AG10803 (cell line): Measurements from ENCODE around the gene CFAP57.

Source experiments
- DNase-seq: peaks from one replicate; pipeline ENCODE4 v3.0.0; 2010; ENCODE audit warnings: low read depth
- H3K4me3 ChIP-seq: 2 replicates; pipeline ENCODE4 v1.5.1; 2011; ENCODE audit warnings: mild to moderate bottlenecking, low read length, control low read depth
- TF ChIP-seq, protein P1 (sequence below): conservative IDR thresholded peaks from 2 replicates; pipeline ENCODE4 v1.5.1; 2011; ENCODE audit warnings: mild to moderate bottlenecking, low read length, control low read depth, inconsistent platforms

The CFAP57 gene

GRCh38 chr1:43147625-43148327 is 24.4 kb upstream of the CFAP57 start:
- peak; percentile 35 for DNase-seq
- TF ChIP-seq, protein P1, sequence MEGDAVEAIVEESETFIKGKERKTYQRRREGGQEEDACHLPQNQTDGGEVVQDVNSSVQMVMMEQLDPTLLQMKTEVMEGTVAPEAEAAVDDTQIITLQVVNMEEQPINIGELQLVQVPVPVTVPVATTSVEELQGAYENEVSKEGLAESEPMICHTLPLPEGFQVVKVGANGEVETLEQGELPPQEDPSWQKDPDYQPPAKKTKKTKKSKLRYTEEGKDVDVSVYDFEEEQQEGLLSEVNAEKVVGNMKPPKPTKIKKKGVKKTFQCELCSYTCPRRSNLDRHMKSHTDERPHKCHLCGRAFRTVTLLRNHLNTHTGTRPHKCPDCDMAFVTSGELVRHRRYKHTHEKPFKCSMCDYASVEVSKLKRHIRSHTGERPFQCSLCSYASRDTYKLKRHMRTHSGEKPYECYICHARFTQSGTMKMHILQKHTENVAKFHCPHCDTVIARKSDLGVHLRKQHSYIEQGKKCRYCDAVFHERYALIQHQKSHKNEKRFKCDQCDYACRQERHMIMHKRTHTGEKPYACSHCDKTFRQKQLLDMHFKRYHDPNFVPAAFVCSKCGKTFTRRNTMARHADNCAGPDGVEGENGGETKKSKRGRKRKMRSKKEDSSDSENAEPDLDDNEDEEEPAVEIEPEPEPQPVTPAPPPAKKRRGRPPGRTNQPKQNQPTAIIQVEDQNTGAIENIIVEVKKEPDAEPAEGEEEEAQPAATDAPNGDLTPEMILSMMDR: no peak
- H3K4me3 ChIP-seq: peak overlapping the region; percentile 68

DNA sequence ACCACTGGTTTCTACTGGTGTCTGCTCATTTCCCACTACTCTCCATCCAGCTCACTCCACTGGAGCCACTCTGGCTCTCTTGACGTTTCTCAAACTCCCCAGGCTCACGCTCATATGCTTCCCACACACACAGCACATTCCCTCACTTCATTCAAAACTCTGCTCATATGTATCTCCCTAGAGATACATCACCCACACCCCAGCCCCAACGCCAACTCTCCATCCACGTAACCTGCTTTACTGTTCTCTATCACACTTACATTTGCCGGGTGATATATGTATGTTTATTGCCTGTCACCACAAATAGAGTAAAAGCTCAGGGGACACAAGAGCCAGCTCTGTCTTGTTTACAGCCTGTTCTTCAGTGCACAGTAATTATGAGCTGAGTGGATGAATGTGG is 22.2 kb upstream of the CFAP57 start:
- TF ChIP-seq, protein P1: no peak
- no peak overlapping the region for H3K4me3 ChIP-seq

DNA sequence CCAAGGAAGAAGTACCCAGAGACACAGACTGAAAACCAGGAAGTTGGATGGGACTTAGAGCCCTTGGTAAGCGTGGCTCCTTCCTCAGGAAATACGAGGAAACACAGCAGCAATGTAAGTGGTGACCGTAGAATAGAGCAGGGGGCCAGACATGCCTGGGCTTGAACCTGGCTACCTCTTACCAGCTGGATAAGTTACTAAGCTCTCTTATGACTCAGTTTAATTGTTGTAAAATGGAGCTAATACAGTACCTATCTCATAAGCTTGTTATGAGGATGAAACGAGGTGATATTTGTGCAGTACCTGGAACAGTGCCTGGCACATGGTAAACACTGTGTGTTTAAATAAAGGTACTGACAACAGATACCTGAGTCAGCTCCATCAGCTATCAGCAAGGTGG is 19.3 kb upstream of the CFAP57 start:
- no peak overlapping the region for H3K4me3 ChIP-seq
- DNase-seq: no peak
- TF ChIP-seq, protein P1: no peak

More for the DNA sequence above, 22.2 kb upstream of the CFAP57 start:
- DNase-seq: no peak

DNA sequence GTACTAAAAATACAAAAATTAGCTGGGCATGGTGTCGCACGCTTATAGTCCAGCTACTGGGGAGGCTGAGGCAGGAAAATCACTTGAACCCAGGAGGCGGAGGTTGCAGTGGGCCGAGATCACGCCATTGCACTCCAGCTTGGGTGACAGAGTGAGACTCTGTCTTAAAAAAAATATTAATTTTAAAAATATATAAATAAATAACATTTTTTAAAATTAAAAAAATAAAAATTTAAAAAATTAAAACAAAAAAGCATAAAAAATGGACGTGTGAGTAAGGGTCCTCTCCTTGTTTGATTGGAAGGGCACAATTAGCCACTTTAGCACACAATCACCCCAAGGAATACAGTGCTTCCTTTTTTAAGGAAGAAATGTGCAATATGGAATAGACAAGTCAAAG is 18.7 kb upstream of the CFAP57 start:
- TF ChIP-seq, protein P1: no peak
- DNase-seq: no peak
- H3K4me3 ChIP-seq: no peak overlapping the region

DNA sequence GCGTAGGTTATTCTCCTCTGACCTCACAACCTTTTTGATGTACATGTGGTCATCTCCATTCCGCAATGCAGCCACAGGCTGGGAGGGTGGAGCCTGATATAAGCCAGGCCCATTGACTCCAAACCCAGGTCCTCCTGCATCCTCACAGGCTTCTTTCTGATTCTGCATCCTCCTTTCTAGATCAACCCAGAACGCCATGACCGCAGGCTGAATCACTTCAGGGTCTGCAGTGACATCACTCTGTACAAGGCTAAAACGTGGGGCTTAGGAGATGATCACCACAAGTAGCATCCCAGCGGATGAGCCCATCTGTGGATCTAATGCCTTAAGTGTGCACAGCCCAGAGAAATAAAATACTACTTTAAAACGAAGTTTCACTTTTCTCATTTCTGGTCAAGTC is 16.1 kb upstream of the CFAP57 start:
- TF ChIP-seq, protein P1: no peak
- DNase-seq: no peak
- no peak overlapping the region for H3K4me3 ChIP-seq

DNA sequence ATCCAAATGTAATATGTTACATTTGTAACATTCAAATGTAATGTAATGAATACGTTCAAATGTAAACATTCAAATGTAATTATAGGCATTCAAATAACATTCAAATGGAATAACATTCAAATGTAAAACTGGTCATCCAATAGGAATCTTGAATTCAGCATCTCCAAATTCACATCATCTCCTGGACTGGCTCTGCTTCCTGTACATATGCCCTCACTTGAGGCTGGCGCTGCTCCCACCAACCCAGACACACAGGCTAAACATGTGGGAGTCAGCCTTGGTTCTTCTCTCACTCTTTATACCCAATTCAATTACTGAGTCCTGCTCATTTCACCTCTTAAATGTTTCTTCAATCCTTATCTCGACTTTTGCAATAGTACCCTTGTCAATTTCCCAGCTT is 7.0 kb upstream of the CFAP57 start:
- TF ChIP-seq, protein P1: no peak
- H3K4me3 ChIP-seq: no peak overlapping the region
- DNase-seq: no peak

GRCh38 chr1:43165765-43166164 is 6.4 kb upstream of the CFAP57 start:
- no peak for DNase-seq
- no peak overlapping the region for H3K4me3 ChIP-seq

More at GRCh38 chr1:43165765-43166164, 6.4 kb upstream of the CFAP57 start:
- TF ChIP-seq, protein P1: no peak
